Subcutaneous adipose tissue (tissue), 4 donors: ENCODE measurements around the gene SDC3. TPM values are rescaled to one million over a fixed set of nuclear protein-coding genes. Genes with fewer than 3 reads are reported as not detected.

ENCODE experiments used
- CTCF ChIP-seq: fragments of 450-650 bp; IDR thresholded peaks from one replicate; pipeline ENCODE4 v1.5.1; 2016; ENCODE audit warnings: low read depth, mild to moderate bottlenecking, control low read depth, antibody characterized with exemption, moderate library complexity
- total RNA-seq, 4 donors: library from RNA; depleted of rRNA; stranded (reverse); fragments of >200 nt; gene quantifications; one replicate each; pipeline ENCODE4 v1.1.0, GENCODE V29; 2016

Gene SDC3
- total RNA-seq, 4 donors from 2014 or later: 13.2 to 35.7 (median 20.7) TPM

- no peak for TF ChIP-seq CTCF
Observed at GRCh38 chr1:30879940-30880677, 28.4 kb downstream of the SDC3 start.

DNA sequence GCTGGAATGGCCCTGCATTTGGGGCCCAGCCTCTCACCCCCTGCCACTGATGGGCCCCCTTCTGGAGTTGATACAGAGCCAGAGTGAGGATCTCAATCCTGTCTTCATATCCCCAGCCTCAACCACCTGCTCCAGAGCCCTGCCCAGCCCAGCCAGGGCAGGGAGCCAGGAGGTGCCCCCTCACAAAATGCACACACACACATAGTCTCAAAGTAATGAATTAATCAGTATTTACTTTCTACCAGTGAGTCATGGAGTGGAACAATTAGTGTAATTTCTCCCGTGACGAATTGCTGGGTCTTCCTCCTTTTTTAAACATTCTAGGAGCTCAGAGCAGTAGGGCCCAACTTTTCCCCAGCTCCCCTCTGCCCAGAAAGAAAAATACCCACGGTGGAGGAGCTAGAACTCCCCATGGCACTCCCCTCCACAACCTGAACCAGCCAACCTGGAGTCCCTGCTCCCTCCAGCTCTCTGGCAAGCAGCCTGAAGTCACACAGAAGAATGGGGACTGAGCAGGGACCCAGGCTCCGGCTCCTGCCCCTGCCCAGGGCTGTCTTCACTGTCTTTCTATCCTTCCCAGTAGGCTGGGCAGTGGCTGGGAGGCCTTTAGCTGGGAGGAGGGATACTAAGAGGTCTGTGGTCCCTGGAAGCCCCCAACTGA lies 29.3 kb downstream of the SDC3 start:
- TF ChIP-seq CTCF: no peak

DNA sequence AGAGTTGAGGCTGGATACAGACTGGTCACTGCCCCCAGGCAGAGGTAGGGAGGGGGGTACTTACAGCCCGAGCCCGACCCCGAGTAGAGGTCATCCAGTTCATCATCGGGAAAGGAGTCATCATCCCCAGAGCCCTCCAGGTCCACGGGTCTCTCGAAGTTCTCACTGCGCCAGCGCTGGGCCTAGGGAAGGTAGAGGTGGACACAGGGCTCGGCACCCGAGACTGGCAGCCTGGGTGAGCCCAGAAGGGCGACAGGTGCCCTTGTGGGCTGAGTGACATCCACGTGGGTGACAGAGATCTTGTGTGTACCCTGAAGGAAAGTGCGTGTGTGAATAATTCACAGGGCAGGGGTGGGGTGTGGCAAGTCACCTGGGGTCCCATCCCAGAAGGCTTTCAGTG lies 30.0 kb downstream of the SDC3 start:
- no peak for TF ChIP-seq CTCF

GRCh38 chr1:30878016-30878415 lies 30.5 kb downstream of the SDC3 start:
- no peak for TF ChIP-seq CTCF

DNA sequence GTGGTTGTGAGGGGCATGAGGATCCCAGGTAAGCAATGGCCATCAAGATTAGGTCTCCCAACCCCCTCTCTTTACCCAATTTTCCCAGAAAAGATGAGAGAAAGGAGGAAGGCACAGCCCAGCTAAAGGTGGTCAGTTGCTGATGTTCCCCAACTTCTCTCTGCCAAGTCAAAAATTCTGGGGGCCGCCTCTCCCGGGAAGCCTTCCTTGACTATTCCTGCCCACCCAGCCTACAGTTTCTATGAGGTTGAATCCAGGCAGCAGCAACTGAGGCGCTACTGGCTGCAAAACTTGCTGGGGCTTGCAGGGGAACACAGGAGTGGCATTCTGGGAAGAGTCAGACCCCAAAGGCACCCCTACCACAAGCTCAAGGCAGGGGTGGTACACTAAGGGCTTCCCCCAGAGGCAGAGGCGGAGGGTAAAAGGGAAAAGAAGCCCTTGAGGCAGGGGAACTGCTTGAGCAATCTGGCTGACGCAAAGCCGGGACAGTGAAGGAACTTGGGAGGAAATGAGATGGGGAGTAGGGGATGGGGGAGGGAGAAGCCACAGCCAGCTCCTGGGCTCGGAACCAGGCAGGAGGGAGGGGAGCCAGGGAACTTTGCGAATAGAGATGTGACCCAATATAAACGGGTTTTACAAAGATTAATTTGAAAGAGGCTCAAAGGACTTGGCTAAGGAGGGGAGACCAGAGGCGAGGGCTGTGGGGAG lies 31.2 kb downstream of the SDC3 start:
- no peak for TF ChIP-seq CTCF

DNA sequence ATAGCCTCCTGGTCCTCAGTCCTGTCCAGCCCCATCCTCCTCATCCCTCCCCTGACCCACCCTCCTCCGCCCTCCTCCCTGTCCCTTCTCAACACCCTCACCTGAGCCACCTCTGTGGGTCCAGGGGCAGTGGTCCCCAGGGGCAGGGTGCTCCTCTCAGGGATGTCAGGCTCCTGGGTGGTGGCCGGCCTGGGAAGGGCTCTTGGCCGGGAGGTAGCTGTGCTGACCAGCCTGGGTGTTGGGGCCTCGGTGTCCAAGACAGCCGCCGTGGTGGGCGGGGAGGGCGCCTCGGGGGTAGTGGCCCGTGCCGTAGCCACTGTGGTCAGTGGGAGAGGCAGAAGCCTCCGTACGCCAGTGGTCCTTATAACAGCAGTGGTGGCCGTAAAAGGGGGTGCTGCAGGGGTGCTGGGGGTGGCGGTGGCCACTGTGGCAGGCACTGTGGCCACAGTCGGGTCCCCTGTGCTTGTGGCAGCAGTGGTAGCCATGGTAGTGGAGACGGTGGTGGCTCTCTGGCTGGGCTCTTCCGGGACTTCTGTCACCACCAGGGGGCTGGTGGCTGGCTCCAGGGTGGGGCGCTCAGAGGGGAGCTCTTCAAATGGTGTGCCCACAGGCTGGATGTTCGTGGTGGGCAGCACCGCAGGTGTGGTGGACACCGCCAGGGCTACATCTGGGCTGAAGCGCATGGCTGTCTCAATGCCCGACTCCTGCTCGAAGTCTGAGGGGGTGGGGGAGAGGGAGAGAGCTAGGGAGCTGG lies 31.9 kb downstream of the SDC3 start:
- TF ChIP-seq CTCF: no peak
